LoVo (cell line): ENCODE measurements around the gene MAP2K2.
"Not testable (repeated sequence)": the region's sequence is repeated elsewhere in the genome, so short reads cannot be mapped to it uniquely, and the experiment has no call there.

Experiments used
- DNase-seq: peaks from one replicate; pipeline ENCODE4 v3.0.0-alpha.2; 2016; ENCODE audit warnings: low spot score

The MAP2K2 gene

DNA sequence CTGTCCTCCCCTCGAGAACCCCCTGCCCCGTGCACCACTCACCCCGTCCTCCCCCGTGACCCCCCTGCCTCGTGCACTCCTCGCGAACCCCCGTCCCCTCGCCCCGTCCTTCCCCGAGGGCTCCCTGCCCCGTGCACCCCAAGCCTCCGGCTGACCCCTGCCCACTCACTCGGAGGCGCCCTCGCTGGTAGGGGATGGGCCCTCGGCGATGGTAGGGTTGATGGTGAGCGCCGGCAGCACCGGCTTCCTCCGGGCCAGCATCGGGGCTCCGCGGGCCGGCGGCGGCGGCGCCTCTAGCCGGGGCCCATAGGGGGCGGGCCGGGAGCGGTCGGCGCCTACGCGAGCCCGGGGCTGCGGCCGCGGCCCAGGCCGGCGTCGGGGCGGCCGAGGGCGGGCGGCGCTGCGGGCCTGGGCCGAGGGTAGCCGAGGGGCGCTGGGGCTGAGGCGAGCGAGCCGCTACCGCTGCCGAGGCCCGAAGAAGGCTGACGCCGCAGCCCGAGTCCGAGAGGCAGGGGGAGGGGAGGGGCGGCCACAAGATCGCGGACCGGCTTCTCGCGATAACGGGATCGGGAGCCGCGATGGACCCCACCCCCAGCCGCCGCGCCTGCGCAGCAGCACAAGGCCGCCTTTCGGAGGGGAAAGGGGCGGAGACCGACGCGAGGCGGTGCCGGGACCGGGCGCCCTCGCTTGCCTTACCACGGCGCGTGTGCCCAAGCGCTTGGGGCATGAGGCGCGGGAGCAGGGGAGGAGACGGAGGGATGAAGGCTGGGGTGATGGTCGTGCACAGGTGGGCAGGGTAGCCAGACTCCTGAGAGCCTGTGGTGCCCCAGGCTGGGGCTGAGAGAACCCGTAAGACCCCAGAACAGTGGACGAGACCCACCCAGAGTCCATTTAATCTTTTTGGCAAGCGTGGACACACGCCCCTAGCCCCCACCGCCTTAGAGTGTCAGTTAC, at the start of gene MAP2K2:
Gene MAP2K2, minus strand, starts transcription at position 508 of the 954 bp plus-strand sequence. Its CDS starts 247 bp downstream, at position 261.
- peak; percentile 94 for DNase-seq

DNA sequence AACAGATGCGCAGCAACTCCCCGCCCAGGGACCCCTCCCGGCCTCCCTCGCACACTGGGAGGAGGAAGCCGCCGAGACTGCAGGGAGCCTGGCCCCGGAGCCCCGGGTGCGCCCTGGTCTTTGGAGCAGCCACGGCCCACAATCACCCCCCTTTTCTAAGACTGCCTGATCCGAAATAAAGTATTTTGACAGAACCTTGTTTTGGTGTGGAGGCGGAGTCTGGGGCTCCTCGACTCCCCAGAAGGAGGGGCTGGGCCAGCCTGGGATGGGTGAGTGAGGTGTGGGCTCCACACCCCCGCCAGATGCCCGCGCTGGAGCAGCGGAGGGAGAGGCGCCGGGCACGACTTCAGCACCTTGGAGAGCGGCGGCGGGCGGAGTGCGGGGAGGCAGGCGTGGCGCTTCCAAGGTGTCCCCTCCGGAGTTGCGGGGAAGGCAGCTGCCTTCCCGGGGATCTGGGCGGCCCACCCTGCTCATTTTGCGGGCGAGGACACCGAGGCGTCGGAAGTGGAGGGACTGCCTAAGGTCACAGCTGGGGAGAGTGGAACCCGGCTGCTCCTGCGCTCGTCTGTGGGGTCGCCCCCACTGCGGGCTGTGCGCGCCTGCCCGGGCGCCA, 49.0 kb upstream of the MAP2K2 start:
- DNase-seq = peak; percentile 46

DNA sequence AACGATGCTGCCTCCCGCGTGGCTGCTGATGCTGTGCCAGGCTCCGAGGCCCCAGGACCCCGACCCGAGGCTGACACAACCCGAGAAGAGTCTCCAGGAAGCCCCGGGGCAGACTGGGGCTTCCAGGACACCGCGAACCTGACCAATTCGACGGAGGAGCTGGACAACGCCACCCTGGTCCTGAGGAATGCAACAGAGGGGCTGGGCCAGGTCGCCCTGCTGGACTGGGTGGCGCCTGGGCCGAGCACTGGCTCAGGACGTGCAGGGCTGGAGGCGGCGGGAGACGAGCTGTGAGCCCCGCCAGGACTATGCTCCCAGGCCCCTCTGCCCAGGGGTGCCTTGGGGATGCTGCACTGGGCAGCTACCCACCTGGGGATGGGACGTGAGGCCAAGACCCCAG, 47.8 kb upstream of the MAP2K2 start:
- no peak for DNase-seq

DNA sequence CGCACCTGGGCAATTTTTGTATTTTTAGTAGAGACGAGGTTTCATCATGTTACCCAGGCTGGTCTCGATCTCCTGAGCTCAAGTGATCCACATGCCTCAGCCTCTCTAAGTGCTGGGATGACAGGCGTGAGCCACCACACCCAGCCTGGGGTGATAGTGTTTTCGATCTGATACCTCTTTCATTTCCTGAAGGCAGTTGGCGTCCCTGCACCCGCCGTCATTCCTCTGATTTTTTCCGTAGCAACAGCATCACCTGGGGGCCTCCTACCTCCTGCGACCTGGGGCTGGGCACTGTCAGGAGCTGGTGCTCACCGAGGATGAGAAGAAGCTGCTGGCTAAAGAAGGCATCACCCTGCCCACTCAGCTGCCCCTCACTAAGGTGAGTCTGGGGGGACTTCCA, 40.3 kb upstream of the MAP2K2 start:
- DNase-seq = no peak

DNA sequence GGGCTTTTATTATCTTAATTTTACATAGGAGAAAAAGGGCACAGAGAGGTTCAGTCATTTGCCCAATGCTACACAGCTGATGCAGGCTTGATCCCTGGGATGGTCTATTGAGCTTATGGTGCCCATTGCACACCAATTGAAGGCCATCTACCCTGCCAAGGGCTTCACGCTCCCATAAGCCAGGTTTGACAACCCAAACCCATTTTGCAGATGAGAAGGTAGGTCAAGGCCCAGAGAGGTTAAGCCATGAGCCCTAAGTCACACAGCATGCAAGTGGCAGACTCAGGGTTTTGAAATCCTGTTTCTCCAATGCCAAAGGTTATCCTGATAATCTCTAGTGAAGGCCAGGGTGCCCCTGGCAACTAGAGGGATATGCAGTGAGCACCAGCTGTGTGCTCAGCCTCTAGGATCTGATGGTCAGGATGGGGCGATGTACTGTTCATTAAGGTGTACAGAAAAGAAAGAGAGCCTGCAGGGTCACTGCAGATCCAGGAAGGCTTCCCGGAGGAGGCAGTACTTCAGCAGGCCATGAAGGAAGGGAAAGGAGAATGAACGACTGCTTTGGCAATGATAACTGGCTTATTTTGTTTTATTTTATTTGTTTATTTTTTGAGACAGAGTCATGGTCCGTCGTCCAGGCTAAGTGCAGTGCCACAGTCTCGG, 37.6 kb upstream of the MAP2K2 start:
- no peak for DNase-seq

DNA sequence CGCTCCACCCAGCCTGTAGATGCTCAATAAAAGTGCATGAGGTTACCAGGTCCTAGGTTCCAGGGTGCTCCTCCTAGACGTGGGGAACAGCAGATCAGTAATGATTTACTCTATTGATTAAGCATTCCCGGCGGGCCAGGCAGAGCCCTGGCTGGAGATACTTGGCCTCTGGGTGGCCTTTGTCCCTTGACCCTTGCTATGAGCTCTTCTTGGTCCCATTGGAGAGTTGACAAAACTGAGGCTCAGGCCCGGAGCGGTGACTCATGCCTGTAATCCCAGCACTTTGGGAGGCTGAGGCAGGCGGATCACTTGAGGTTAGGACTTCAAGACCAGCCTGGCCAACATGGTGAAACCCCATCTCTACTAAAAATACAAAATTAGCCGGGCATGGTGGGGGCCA, 34.0 kb upstream of the MAP2K2 start:
- DNase-seq = not testable (repeated sequence)

DNA sequence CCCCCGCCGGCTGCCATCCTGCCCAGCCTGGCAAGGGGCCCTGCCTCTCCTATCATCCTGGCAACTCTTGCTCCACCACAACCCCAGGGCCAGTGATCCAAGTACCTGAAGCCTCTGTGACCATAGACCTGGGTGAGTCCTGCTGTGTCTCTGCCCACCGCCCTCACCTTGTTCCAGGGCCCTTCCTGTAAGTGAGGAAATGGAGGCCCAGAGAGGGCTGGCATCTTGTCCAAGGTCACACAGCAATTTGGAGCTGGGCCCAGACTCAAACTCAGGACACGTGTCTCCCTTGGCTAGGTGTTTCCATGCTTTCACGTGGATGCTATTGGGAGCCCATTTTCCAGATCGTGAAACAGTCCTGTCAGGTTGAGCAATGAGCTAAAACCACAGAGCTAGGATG, 33.2 kb upstream of the MAP2K2 start:
- no peak for DNase-seq

DNA sequence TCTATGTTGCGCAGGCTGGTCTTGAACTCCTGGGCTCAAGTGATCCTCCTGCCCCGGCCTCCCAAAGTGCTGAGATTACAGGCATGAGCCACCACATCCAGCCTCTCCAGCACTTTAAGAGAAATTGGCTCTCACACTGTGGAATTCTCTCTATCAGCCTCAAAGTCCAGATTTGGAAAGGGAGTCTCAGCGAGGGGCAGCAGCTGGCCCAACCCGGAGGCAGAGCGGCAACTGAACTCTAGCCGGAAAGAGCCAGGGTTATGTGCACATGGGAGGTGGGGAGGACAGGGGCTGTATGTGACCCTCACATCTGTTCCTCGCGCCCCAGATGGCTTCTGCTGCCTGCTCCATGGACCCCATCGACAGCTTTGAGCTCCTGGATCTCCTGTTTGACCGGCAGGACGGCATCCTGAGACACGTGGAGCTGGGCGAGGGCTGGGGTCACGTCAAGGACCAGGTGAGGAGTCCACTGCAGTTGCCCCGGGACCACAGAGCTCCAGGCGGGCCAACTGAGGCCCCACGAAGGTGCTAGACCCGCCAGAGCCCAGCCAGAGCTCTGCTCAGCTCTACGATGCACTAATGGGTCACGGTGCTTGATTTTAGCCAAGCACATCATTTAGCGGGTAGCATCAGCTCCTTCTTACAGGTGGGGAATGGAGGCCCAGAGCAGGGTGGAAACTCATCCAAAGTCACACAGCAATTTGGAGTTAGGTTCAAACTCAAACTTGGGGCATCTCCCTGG, 30.8 kb upstream of the MAP2K2 start:
- DNase-seq = no peak

DNA sequence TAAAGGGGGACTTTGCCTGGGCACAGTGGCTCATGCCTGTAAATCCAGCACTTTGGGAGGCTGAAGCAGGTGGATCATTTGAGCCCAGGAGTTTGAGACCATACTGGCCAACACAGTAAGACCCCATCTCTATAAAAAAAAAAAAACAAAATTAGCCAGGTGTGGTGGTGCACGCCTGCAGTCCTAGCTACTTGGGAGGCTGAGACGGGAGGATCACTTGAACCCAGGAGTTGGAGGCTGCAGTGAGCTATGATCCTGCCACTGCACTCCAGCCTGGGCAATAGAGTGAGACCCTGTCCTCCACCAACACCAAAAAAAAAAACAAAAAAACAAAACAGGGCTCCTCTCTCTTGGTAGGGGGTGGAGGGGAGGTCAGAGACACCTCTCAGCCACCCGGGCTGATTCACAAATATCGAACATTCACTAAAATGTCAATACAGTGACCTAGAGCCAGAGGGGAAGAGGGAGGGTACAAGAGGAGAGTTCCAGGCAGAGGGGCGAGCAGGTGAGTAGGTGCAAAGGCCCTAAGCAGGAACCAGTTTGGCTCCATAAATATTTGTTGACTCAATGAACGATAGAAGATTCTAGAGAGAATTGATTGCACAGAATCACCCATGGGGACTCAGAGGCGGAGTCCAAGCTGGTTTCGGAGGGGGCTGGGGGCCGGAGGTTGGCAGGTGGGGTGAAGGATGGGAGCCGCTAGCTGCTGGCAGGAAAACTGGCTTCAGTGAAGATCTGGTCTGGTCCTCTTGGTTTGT, 28.5 kb upstream of the MAP2K2 start:
- DNase-seq = no peak

DNA sequence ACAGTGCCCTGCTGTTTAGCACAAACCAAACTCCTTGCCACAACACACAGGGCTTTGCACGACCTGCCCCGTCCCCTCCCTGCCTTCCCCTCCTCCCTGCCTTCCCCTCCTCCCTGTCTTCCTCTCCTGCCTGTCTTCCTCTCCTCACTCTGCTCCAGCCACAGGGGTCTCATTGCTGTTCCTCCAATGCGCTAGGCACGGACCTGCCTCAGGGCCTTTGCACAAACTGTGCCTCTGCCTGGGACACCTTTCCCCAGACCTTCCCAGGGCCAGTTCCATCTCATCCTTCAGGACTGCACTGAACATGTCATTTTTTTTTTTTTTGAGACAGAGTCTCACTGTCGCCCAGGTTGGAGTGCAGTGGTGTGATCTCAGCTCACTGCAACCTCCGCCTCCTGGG, 27.7 kb upstream of the MAP2K2 start:
- no peak for DNase-seq

DNA sequence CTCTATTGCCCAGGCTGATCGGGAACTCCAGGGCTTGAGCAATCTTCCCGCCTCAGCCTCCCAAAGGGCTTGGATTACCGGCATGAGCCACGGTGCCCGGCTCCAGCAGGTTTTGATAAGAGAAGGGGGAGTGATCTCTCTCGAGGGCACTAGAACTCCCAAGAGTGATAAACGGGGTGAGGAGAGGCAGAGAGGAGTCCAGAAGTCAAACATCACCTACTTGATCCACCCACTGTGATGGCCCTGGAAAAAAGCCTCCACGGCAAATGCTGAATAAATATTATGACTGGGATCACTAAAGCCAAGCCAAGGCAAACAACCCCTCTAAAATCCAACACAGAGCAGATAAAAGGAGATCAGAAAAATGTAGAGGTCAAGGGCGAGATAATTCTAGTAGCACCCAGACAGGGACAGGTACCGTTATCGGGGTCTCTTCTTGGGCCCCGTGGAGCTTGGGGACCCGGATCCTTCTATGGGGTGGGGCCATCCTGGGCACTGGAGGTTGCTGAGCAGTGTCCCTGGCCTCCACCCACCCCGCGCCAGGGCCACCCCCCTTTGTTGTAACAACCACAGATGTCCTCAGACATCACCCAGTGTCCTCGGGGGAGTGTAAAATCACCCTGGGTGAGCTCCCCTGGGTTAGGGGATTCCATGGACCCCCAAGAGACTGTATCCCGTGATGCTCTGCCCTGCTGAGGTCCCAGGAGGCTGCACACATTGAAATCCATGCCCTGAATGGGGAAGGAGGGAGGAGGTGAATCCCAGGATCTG, 25.8 kb upstream of the MAP2K2 start:
- DNase-seq = no peak

DNA sequence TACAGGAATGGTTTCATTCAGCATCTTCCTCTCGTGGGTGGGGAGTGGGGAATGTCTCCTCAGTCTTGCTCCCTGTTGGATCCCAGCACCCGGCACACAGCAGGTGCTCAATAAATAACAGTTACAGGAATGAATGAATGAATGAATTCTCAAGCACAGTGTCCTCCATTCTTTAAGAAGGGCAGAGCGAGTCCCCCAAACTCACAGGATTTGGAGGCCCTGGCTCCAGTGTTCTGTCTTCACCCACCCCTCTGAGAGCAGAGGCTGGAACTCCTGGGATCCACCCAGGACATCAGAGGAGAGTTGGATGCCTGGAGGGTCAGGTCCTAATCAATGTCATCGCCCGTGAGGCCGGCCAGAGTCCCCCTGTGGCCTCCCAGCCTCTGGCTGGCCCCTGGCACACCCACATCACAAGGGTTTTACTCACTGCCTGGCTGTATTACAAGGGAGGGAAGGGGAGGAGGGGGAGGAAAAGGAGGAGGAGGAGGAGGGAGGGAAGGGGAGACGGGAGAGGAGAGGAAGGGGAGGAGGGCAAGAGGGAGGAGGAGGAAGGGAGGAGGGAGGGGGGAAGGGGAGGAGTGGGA, 20.8 kb upstream of the MAP2K2 start:
- DNase-seq = peak; percentile 45

DNA sequence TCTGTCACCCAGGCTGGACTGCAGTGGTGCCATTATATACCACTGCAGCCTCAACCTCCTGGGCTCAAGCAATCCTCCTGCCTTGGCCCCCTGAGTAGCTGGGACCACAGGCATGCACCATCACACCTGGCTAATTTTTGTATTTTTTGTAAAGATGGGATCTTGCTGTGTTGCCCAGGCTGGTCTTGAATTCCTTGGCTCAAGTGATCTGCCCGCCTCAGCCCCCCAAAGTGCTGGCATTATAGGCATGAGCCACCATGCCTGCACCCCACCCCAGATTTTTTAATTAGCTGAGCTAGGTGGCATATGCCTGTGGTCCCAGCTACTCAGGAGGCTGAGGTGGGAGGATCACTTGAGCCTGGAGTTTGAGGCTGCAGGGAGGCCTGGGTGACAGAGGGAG, 19.0 kb upstream of the MAP2K2 start:
- not testable (repeated sequence) for DNase-seq

DNA sequence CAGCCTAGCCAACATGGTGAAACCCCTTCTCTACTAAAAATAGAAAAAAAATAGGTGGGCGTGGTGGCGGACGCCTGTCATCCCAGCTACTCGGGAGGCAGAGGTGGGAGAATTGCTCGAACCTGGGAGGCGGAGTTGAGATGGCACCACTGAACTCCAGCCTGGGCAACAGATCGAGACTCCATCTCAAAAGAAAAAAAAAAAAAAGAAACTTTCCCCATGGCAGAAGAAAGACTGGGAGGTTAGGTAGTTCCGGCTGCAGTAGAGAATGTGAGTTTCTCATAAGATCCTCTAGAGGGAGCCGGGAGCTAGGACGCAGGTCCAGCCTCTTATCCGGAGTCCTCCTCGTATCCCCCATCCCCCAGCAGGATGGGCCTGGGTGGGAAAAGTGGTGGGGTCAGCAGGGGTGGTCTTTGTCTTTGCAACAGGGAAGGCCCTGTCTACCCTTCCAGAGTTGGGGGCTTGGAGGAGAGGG, 16.4 kb upstream of the MAP2K2 start:
- DNase-seq = peak; percentile 75

DNA sequence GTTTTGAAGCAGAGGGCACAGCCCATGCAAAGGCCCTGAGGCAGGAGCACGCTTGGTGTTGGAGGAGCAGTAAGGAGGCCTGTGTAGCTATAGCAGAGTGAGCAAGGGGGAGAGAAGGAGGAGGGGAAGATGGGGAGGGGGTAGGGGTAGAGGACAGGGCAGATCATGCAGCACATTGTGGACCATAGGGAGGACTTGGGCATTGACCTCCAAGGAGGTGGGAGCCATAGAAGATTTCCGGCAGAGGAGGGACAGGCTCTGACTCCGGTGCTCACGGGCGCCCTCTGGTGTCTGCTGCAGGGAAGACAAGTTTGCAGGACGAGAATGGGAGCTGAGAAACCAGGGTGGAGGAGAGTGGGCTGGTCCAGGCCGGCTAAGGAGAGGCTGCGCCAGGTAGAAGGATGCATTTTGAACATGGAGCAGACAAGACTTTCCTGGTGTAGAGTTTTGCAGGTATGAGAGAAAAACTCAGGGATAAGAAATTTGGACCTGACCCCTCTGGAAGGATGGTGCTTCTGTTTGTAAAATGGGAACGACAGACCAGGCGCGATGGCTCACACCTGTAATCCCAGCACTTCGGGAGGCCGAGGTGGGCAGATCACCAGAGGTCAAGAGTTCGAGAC, 15.8 kb upstream of the MAP2K2 start:
- DNase-seq = peak; percentile 62

DNA sequence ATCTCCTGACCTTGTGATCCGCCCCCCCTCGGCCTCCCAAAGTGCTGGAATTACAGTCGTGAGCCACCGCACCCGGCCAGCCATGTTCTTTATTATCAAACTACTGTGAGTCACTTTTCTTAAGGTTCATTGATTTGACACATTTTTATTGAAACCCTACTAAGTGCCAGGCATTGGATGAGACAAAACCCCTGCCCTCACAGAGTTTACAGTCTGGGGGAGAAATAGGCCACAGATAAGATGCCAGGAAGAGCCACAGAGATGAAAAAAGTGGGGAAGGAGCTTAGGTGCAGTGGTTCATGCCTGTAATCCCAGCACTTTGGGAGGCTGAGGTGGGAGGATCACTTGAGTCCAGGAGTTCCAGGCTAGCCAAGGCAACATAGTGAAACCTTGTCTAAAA, 14.5 kb upstream of the MAP2K2 start:
- DNase-seq = no peak

DNA sequence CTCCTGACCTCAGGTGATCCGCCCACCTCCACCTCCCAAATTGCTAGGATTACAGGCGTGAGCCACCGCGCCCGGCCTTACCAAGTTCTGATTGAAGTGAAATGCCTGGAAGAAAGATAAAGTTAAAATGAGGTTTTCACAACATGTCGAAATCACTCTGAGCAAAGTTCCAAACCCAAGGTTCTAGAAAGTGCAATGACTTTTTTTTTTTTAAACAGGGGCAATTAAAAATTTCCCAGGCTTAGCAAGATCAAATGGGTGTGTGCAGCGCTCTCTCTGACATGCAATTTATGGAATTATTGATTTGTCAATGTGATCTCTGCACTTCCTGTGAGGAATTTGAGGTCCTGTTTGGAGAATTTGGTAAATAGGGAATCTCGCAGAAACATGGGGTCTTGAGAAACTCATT, 12.8 kb upstream of the MAP2K2 start:
- no peak for DNase-seq

DNA sequence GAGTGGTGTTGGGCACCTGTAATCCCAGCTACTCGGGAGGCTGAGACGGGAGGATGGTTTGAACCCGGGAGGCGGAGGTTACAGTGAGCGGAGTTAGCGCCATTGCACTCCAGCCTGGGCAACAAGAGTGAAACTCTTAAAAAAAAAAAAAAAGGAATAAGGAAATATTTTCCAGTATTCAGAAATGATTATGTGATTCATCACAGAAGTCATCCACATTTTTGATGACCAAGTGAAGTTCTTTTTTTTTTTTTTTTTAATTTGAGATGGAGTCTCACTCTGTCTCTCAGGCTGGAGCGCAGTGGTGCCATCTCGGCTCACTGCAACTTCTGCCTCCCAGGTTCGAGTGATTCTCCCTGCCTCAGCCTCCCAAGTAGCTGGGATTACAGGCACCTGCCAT, 11.5 kb upstream of the MAP2K2 start:
- DNase-seq = not testable (repeated sequence)

DNA sequence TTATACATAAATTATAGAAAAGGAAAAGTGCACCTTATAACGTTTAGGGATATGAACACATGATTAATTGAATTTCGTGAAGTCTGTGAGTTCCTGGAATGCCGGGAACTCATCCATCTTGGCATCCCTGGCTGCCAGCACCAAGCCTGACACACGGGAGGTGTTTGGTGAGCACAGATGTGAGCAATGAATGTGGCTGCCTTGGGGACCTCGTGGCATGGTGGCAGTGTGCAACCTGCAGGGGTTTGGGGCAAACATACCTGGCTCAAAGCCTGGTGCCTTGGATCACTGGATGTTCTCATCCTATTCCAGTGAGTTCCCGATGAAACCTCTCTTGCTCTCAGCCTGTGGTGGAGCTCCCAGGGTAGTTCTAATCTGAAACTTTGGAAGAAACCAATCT, 10.4 kb upstream of the MAP2K2 start:
- no peak for DNase-seq
